Hepatocyte (in vitro differentiated cells): ENCODE data around the gene YJU2.

Source experiments
- CTCF ChIP-seq: fragments of 200-600 bp; sonication (generic); IDR thresholded peaks from 2 replicates; pipeline ENCODE4 v1.5.1; 2016; ENCODE audit warnings: antibody characterized with exemption, mild to moderate bottlenecking; ENCODE audit not compliant: poor library complexity
- EZH2 ChIP-seq: fragments of 200-600 bp; sonication (generic); IDR thresholded peaks from 2 replicates; pipeline ENCODE4 v1.6.1; 2016; ENCODE audit warnings: antibody characterized with exemption, mild to moderate bottlenecking, borderline replicate concordance
- EZH2phosphoT487 ChIP-seq: fragments of 200-600 bp; sonication (generic); IDR thresholded peaks from one replicate; pipeline ENCODE4 v1.6.1; 2018; ENCODE audit warnings: antibody characterized with exemption, mild to moderate bottlenecking, low read depth, moderate library complexity; ENCODE audit not compliant: unreplicated experiment, severe bottlenecking

GRCh38 chr19:4278010-4278409 lies 31.1 kb downstream of the YJU2 start:
- TF ChIP-seq CTCF (no peak), EZH2 (no peak), EZH2phosphoT487 (no peak)
